LNCaP clone FGC (cell line): Measurements from ENCODE around the gene WBP2.

Source experiments
- DNase-seq: peaks from one replicate; pipeline ENCODE4 v3.0.0-alpha.2; 2011; ENCODE audit warnings: low read depth
- H3K4me3 ChIP-seq: 2 replicates; pipeline ENCODE4 v1.5.1; 2011; ENCODE audit warnings: mild to moderate bottlenecking, low read depth, low read length, control low read depth
- TF ChIP-seq, protein P1 (sequence below): IDR thresholded peaks from 2 replicates; pipeline ENCODE4 v1.5.1; 2012; ENCODE audit warnings: mild to moderate bottlenecking; ENCODE audit not compliant: control insufficient read depth, insufficient read depth; ENCODE audit errors: extremely low read depth

Gene WBP2

GRCh38 chr17:75828741-75829140 lies 26.4 kb downstream of the WBP2 start:
- DNase-seq, result no peak
- TF ChIP-seq, protein P1, sequence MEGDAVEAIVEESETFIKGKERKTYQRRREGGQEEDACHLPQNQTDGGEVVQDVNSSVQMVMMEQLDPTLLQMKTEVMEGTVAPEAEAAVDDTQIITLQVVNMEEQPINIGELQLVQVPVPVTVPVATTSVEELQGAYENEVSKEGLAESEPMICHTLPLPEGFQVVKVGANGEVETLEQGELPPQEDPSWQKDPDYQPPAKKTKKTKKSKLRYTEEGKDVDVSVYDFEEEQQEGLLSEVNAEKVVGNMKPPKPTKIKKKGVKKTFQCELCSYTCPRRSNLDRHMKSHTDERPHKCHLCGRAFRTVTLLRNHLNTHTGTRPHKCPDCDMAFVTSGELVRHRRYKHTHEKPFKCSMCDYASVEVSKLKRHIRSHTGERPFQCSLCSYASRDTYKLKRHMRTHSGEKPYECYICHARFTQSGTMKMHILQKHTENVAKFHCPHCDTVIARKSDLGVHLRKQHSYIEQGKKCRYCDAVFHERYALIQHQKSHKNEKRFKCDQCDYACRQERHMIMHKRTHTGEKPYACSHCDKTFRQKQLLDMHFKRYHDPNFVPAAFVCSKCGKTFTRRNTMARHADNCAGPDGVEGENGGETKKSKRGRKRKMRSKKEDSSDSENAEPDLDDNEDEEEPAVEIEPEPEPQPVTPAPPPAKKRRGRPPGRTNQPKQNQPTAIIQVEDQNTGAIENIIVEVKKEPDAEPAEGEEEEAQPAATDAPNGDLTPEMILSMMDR, result no peak
- H3K4me3 ChIP-seq, result no peak overlapping the region

- H3K4me3 ChIP-seq, result no peak overlapping the region
- DNase-seq, result no peak
- TF ChIP-seq, protein P1, result no peak
Measured at GRCh38 chr17:75828076-75828400, 27.1 kb downstream of the WBP2 start.

DNA sequence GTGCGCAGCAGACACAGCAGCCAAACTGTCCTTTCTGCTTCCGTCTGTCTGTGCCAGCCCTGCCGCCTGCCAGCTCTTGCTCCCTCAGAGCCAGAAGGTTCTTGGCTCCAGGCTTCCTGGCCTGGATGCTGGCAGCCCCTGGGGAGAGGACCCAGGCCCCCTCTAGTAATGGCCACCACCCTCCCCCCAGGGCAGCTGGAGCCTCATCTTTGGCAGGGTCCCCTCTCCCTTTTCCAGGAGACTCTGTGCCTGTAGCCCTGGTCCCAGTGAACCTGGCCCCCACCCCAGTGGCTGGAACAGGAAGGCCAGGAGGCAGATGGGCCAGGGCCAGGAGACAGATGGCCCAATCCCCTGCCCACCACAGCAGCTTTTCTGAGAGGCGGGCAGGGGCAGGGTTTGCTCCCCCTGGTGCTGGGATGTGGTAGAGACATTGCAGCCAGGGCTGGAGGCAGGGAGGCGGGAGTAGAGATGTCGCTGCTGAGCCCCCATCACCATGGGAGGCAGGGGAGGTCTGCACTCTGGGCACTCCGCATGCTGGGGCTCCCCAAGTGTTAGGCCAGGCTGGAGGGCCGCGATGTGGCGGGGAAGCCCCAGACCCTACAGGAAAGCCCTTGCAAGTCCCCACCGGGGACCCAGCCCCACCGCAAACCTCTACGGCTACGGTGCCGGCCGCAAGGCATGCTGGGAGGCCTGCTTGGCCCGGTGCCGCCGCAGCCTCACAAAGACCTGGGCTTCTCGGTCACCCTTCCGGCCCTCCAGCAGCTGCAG lies 27.6 kb downstream of the WBP2 start:
- DNase-seq, result no peak
- no peak overlapping the region for H3K4me3 ChIP-seq
- TF ChIP-seq, protein P1, result peak; percentile 44

DNA sequence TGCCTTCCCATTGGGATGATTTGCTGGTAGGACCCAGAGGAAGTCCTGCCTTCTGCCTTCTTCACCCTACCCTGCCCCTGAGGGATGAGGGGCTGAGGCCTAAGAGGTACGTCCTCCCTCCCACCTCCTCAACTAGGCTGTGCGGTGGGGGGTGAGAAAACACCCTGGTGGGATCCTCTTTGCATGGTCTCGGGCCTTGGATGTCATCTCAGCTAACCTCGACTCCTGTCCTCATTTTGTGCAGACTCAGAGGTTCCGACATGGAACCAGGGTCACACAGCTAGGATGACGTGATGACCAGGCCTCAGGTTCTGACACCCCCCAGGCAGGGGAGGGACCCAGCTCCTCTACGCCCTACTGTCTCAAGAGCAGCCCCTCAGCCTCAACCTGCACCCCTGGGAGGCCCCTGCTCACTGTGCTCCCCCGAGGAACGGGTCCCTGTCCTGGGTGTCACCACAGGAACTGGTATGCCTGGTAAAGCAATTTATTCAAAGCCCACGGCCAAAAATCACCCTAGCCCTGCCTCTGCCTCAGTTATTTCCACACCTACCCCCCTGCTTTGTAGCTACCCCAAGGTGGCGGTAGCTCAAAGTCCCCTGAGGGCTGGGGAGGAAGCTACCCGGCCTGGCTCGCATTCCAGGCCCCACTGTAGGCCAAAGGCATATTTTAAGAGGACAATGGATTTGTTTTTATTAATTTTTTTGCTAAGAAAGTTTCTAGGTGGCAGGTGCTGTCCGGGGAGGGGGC lies 28.4 kb downstream of the WBP2 start:
- H3K4me3 ChIP-seq, result no peak overlapping the region
- TF ChIP-seq, protein P1, result no peak
- DNase-seq, result no peak

GRCh38 chr17:75825748-75826370 lies 29.3 kb downstream of the WBP2 start:
- TF ChIP-seq, protein P1, result no peak
- DNase-seq, result no peak
- H3K4me3 ChIP-seq, result no peak overlapping the region

DNA sequence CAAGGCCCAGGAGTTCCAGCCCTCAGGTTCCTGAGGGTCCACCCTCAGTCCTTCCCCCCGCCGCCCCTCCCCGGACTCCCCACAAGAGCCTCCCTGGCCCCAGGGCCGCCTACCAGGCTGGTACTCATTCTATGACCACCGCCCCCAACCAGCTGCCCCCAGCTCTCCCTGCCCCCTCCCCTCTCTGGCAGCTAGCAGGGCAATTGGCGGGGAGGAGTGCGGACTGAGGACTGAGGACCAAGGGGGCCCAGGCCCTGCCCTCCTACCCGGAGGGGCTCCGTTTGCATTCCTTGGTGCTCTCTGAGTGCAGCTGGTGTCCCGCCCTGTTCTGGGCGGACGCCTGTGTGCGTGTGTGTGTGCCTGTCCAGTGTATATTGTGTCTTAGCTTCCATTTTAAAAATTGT lies 30.0 kb downstream of the WBP2 start:
- DNase-seq, result no peak
- TF ChIP-seq, protein P1, result no peak
- H3K4me3 ChIP-seq, result no peak overlapping the region

DNA sequence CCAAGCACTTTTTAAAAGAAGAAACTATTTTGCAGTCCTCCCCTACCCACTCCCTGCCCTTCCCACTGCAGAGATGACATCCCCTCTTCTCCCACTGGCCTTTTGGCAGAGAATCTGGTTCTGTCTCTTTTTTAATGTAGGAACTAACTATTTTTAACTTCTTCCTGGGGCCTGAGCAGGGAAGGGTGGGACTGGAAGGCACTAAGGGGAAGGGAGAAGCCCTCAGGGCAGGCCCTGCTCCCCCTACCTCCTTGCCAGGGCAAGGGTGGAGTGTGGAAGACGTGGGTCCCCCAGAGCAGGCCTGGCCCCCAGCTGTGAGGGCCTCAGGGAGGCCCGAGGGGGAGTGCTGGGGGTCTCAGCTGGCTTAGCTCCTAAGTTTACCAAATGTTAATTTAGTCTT lies 30.5 kb downstream of the WBP2 start:
- no peak for DNase-seq
- no peak overlapping the region for H3K4me3 ChIP-seq
- TF ChIP-seq, protein P1, result no peak
